ENCODE data around the gene RPS25.

DNA sequence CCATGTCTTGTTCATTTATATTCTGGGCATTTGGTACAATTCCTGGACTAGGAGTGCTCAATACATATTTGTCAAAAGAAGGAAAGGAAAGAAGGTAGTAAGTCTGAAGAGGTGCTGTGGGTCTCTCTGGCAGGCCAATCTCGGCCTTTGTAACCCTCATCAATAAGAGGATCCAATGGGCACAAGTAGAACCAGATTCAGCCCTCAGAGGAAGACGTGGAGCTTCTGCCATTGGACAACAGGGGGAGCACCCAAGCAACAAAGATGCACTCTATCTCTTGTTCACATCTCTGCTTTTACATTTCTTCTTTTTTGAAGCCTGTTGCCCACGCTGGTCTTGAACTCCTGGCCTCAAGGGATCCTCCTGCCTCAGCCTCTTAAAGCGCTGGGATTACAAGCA lies 47.2 kb upstream of the RPS25 start:
- TF ChIP-seq, protein P1, sequence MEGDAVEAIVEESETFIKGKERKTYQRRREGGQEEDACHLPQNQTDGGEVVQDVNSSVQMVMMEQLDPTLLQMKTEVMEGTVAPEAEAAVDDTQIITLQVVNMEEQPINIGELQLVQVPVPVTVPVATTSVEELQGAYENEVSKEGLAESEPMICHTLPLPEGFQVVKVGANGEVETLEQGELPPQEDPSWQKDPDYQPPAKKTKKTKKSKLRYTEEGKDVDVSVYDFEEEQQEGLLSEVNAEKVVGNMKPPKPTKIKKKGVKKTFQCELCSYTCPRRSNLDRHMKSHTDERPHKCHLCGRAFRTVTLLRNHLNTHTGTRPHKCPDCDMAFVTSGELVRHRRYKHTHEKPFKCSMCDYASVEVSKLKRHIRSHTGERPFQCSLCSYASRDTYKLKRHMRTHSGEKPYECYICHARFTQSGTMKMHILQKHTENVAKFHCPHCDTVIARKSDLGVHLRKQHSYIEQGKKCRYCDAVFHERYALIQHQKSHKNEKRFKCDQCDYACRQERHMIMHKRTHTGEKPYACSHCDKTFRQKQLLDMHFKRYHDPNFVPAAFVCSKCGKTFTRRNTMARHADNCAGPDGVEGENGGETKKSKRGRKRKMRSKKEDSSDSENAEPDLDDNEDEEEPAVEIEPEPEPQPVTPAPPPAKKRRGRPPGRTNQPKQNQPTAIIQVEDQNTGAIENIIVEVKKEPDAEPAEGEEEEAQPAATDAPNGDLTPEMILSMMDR (IDR thresholded peaks at IDR 0.05): no peak
- TF ChIP-seq POLR2AphosphoS5 (IDR thresholded peaks at IDR 0.05): no peak
